GM19324 (cell line): ENCODE measurements around the gene ECT2.
"Not testable (repeated sequence)": the region's sequence is repeated elsewhere in the genome, so short reads cannot be mapped to it uniquely, and the experiment has no call there.

Experiments used
- ATAC-seq: cut with Tn5 transposase; IDR thresholded peaks from one replicate; pipeline ENCODE4 v1.9.1; 2021; ENCODE audit warnings: mild to moderate bottlenecking, moderate library complexity; ENCODE audit not compliant: unreplicated experiment, low FRiP score

Gene ECT2

GRCh38 chr3:172853921-172854666 lies 103.6 kb downstream of the ECT2 start:
- no peak for ATAC-seq

GRCh38 chr3:172855037-172855436 lies 104.5 kb downstream of the ECT2 start:
- ATAC-seq = no peak

GRCh38 chr3:172856795-172857742 lies 106.5 kb downstream of the ECT2 start:
- no peak for ATAC-seq

- no peak for ATAC-seq
Measured at GRCh38 chr3:172859041-172859440, 108.5 kb downstream of the ECT2 start.

GRCh38 chr3:172866726-172867350 lies 116.3 kb downstream of the ECT2 start:
- not testable (repeated sequence) for ATAC-seq

GRCh38 chr3:172868582-172869200 lies 118.2 kb downstream of the ECT2 start:
- ATAC-seq = no peak

GRCh38 chr3:172869368-172869771 lies 118.8 kb downstream of the ECT2 start:
- no peak for ATAC-seq

- ATAC-seq = no peak
Measured at GRCh38 chr3:172869784-172870518, 119.4 kb downstream of the ECT2 start.
